GM12878 (cell line): ENCODE measurements around the gene BRF1. TPM values are rescaled to one million over a fixed set of nuclear protein-coding genes. Genes with fewer than 3 reads are reported as not detected.

Source experiments
- ATAC-seq: fragments of 200-7000 bp; cut with Tn5 transposase; 3 replicates; pipeline ENCODE4 v1.9.1; 2020; ENCODE audit warnings: mild to moderate bottlenecking, moderate library complexity
- BruUV-seq: library from RNA; stranded (reverse); fragments of 400-500 nt; replicated peaks from 2 replicates; lab custom pipeline; 2021; lab: Mats Ljungman, UMichigan
- CTCF ChIA-PET: fragments of 300-600 bp; sonication (Branson Sonifier 250); formaldehyde crosslinking; extraction: SDS; loops from one replicate; lab custom pipeline; 2021; ENCODE audit warnings: inconsistent platforms; lab: Yijun Ruan, JAX
- POLR2A ChIA-PET: fragments of 350-600 bp; formaldehyde crosslinking; extraction: SDS; loops from one replicate; lab custom pipeline; 2021; ENCODE audit warnings: inconsistent platforms; lab: Charles Lee
- RAD21 ChIA-PET: fragments of 300-600 bp; sonication (Branson Sonifier 250); formaldehyde crosslinking; loops from one replicate; lab custom pipeline; 2023; ENCODE audit warnings: antibody characterized with exemption; ENCODE audit not compliant: unreplicated experiment; lab: Charles Lee
- SMC1A ChIA-PET: fragments of 300-600 bp; sonication (Branson Sonifier 250); formaldehyde crosslinking; loops from one replicate; lab custom pipeline; 2023; ENCODE audit not compliant: unreplicated experiment, uncharacterized antibody; lab: Charles Lee
- DNase-seq: peaks from one replicate; pipeline ENCODE4 v3.0.0-alpha.2; 2011; ENCODE audit warnings: low read depth, low spot score
- FAIRE-seq: peaks from 3 replicates; lab custom pipeline; 2011; peaks lifted over from hg19 to GRCh38; lab: Jason Lieb, UNC
- H2AFZ ChIP-seq: 2 replicates; pipeline ENCODE4 v1.6.0; 2011; ENCODE audit warnings: low read depth, low read length, control low read depth; ENCODE audit not compliant: control insufficient read depth
- H3K27ac ChIP-seq: 2 replicates; pipeline ENCODE4 v1.5.1; 2011; ENCODE audit warnings: control low read depth; ENCODE audit not compliant: control insufficient read depth, insufficient read depth
- H3K27me3 ChIP-seq, 2 experiments: replicated peaks in 1 of 2; 2 replicates each; pipeline versions ENCODE4 v1.6.0 to v1.6.1; 2011; ENCODE audit warnings: low read length in 1 of 2; ENCODE audit not compliant: control insufficient read depth in 2 of 2, insufficient read depth in 2 of 2
- H3K36me3 ChIP-seq, 2 experiments: 2 replicates each; pipeline ENCODE4 v1.5.1; 2011; ENCODE audit warnings: low read length in 1 of 2; ENCODE audit not compliant: control insufficient read depth in 2 of 2, insufficient read depth in 2 of 2
- H3K4me1 ChIP-seq: 2 replicates; pipeline ENCODE4 v1.6.1; 2011; ENCODE audit warnings: mild to moderate bottlenecking, low read length, moderate library complexity, mixed read lengths; ENCODE audit not compliant: control insufficient read depth, insufficient read depth
- H3K4me2 ChIP-seq: 2 replicates; pipeline ENCODE4 v1.6.0; 2011; ENCODE audit warnings: control low read depth; ENCODE audit not compliant: control insufficient read depth, insufficient read depth
- H3K4me3 ChIP-seq: fragments of 200-600 bp; sonication (generic); 2 replicates; pipeline ENCODE4 v1.5.1; 2016
- H3K79me2 ChIP-seq: 2 replicates; pipeline ENCODE4 v1.6.0; 2011; ENCODE audit warnings: low read length; ENCODE audit not compliant: control insufficient read depth, insufficient read depth
- H3K9ac ChIP-seq: 2 replicates; pipeline ENCODE4 v1.8.0; 2011; ENCODE audit warnings: low read length, control low read depth, mixed read lengths; ENCODE audit not compliant: control insufficient read depth, insufficient read depth
- H3K9me3 ChIP-seq: replicated peaks from 3 replicates; pipeline ENCODE4 v1.5.1; 2011; ENCODE audit warnings: mild to moderate bottlenecking, low read length; ENCODE audit not compliant: control insufficient read depth, insufficient read depth
- H4K20me1 ChIP-seq: 2 replicates; pipeline ENCODE4 v1.6.0; 2011; ENCODE audit not compliant: control insufficient read depth, insufficient read depth
- BCLAF1 ChIP-seq: fragments of 450-650 bp; IDR thresholded peaks from 2 replicates; pipeline ENCODE4 v1.6.1; 2017; ENCODE audit warnings: antibody characterized with exemption, mild to moderate bottlenecking, moderate library complexity
- BHLHE40 ChIP-seq, 2 experiments: fragments of 450-650 bp in 1 of 2; IDR thresholded peaks; 2 replicates each; pipeline ENCODE4 v1.6.1; 2011 to 2017; ENCODE audit warnings: low read depth in 2 of 2, borderline replicate concordance in 1 of 2, improper control_type of control experiment in 1 of 2, low read length in 1 of 2, mild to moderate bottlenecking in 1 of 2
- GABPA ChIP-seq: IDR thresholded peaks from 2 replicates; pipeline ENCODE4 v1.6.1; 2014; ENCODE audit warnings: antibody characterized with exemption, low read depth, mild to moderate bottlenecking, inconsistent platforms
- IRF5 ChIP-seq: fragments of 450-650 bp; IDR thresholded peaks from 2 replicates; pipeline ENCODE4 v1.6.1; 2017; ENCODE audit warnings: borderline replicate concordance
- MYB ChIP-seq: fragments of 150-350 bp; IDR thresholded peaks from 2 replicates; pipeline ENCODE4 v1.6.1; 2014; ENCODE audit warnings: mild to moderate bottlenecking, low read depth, low read length, borderline replicate concordance
- POLR2AphosphoS2 ChIP-seq: IDR thresholded peaks from 2 replicates; pipeline ENCODE4 v1.6.1; 2011; ENCODE audit warnings: low read depth, mild to moderate bottlenecking, low read length, improper control_type of control experiment, moderate library complexity
- SMAD5 ChIP-seq: IDR thresholded peaks from 2 replicates; pipeline ENCODE4 v1.6.1; 2016; ENCODE audit warnings: antibody characterized with exemption, low read depth
- TBL1XR1 ChIP-seq: IDR thresholded peaks from 2 replicates; pipeline ENCODE4 v1.6.1; 2012; ENCODE audit warnings: low read depth, low read length, improper control_type of control experiment
- ZNF24 ChIP-seq: fragments of 450-650 bp; IDR thresholded peaks from 2 replicates; pipeline ENCODE4 v1.6.1; 2017; ENCODE audit warnings: antibody characterized with exemption, mild to moderate bottlenecking
- ZNF622 ChIP-seq: fragments of 450-650 bp; IDR thresholded peaks from 2 replicates; pipeline ENCODE4 v1.6.1; 2017; ENCODE audit warnings: mild to moderate bottlenecking, inconsistent platforms
- WGBS: methylation state at CpG from one replicate; pipeline ENCODE4 v1.1.6; 2016; ENCODE audit warnings: low lambda C conversion rate; ENCODE audit not compliant: insufficient replicate concordance, insufficient coverage; ENCODE audit errors: missing lambda C conversion rate; 5-methylcytosine and 5-hydroxymethylcytosine counted together
- in situ Hi-C: fragments of 300-500 bp; cut with MboI; formaldehyde crosslinking; loops from 9 replicates; pipeline ENCODE4 v1.14.3; 2018; ENCODE audit warnings: mixed read lengths
- intact Hi-C: fragments of 100-400 bp; cut with micrococcal nuclease; formaldehyde crosslinking; loops from one replicate; pipeline ENCODE4 v1.14.2; 2022; ENCODE audit not compliant: unreplicated experiment
- polyA plus RNA-seq, 11 experiments: library from polyadenylated mRNA; depleted of rRNA in 4 of 11; unstranded in 6 of 11; stranded (reverse) in 5 of 11; fragments of >200 nt; fragmentation: Nextera tagmentation in 4 of 11; fragmentation: Illumina TruSeq in 1 of 11; extraction: Ambion mirVana in 4 of 11; extraction: Trizol in 1 of 11; gene quantifications; 1 replicate in 1 of 11; 2 replicates in 10 of 11; pipeline versions ENCODE4 v1.2.1 to v1.2.3, GENCODE V29; 2011 to 2016; ENCODE audit warnings: inconsistent platforms in 2 of 11, missing spikeins in 2 of 11, low read depth in 1 of 11
- total RNA-seq, 4 experiments: library from RNA; depleted of rRNA in 3 of 4; stranded (reverse); fragments of >200 nt in 3 of 4; fragmentation: Illumina TruSeq in 1 of 4; extraction: Trizol in 1 of 4; gene quantifications; 2 replicates each; pipeline versions ENCODE4 v1.2.1 to v1.2.3, GENCODE V29; 2013 to 2021
- TF ChIP-seq, protein P1 (sequence below): fragments of 450-650 bp; formaldehyde crosslinking; IDR thresholded peaks from 2 replicates; pipeline ENCODE4 v1.4.0; 2020; ENCODE audit warnings: mild to moderate bottlenecking, moderate library complexity

BRF1 gene
- total and polyA plus RNA-seq, 10 of the 15 experiments (the other 5 are each of a cell fraction or from before 2014, with no cell fraction given), result 0.21 to 33.5 (median 10.7) TPM

DNA sequence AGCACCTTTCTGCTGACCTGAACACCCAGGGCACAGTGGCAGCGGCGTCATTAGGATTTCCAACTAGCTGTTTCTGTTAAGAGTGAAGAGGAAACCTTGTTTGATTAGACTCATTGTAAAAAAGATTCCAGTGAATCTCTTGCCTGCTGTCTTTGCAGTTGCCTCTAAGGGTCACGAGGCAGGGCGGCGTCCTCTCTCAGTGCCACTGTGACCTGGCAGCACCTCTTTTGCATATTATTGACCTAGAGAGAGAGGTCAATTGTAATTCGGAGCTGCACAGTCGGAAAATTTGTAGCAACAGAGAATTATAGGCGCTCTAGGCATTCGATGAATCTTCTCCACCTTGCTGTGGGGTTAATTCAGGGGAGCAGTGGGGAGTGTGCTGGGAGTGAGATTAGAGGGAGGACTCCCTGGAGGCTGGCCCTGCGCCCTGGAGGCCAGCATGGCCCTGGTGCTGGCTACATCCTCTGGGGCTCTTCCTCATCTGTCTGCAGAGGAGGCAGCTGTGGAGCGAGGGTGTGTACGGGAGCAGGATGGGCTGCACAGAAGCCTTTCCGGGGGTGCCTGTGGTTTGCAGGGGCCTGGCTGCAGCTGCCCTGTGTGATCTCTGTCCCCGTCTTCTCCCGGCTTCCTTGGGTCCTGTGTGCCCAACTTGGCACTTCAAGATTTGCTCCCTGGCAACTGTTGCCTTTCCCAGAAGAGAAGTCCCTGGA, 28.0 kb upstream of the BRF1 start:
- Histone ChIP-seq H3K4me2 (no peak overlapping the region), H3K36me3 (no peaks in the 10 kb centered on the region), H2AFZ (no peak overlapping the region), H4K20me1 (no peaks in the 10 kb centered on the region), H3K27ac (no peak overlapping the region), H3K79me2 (no peaks in the 10 kb centered on the region), H3K9ac (no peak overlapping the region), H3K27me3 (no peaks in the 10 kb centered on the region), H3K4me3 (no peak overlapping the region), H3K4me1 (peaks cover 3% of the 10 kb centered on the region; the same call in 1 of the 2 replicates), H3K9me3 (no peaks in the 10 kb centered on the region)
- ATAC-seq (no peak), FAIRE-seq (no peak), DNase-seq (no peak)
- RAD21 ChIA-PET, result interaction anchor here (0.5 kb wide), 1 partner anchor 199 kb away, joined by 4 read pairs; no protein-coding TSS in a partner anchor
- 72% methylated on average over 13 of the region's 15 CpGs for WGBS
- intact Hi-C loops (no loop called here), in situ Hi-C loops (no loop called here)
- SMC1A ChIA-PET, result no interaction called here
- POLR2A ChIA-PET, result no interaction called here
- BruUV-seq, result no TSS peak
- CTCF ChIA-PET, result no interaction called here
- TF ChIP-seq ZNF24 (no peak), POLR2AphosphoS2 (no peak), MYB (no peak), SMAD5 (no peak), BHLHE40 (IDR thresholded peaks at IDR 0.05; ENCODE audit: borderline replicate concordance in 1 of 2, low read depth in 2 of 2, low read length in 1 of 2) (no peak), ZNF622 (no peak), TBL1XR1 (no peak), IRF5 (no peak), GABPA (no peak), BCLAF1 (no peak)
- TF ChIP-seq, protein P1, sequence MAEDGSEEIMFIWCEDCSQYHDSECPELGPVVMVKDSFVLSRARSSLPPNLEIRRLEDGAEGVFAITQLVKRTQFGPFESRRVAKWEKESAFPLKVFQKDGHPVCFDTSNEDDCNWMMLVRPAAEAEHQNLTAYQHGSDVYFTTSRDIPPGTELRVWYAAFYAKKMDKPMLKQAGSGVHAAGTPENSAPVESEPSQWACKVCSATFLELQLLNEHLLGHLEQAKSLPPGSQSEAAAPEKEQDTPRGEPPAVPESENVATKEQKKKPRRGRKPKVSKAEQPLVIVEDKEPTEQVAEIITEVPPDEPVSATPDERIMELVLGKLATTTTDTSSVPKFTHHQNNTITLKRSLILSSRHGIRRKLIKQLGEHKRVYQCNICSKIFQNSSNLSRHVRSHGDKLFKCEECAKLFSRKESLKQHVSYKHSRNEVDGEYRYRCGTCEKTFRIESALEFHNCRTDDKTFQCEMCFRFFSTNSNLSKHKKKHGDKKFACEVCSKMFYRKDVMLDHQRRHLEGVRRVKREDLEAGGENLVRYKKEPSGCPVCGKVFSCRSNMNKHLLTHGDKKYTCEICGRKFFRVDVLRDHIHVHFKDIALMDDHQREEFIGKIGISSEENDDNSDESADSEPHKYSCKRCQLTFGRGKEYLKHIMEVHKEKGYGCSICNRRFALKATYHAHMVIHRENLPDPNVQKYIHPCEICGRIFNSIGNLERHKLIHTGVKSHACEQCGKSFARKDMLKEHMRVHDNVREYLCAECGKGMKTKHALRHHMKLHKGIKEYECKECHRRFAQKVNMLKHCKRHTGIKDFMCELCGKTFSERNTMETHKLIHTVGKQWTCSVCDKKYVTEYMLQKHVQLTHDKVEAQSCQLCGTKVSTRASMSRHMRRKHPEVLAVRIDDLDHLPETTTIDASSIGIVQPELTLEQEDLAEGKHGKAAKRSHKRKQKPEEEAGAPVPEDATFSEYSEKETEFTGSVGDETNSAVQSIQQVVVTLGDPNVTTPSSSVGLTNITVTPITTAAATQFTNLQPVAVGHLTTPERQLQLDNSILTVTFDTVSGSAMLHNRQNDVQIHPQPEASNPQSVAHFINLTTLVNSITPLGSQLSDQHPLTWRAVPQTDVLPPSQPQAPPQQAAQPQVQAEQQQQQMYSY, result no peak
